HG03280 (cell line): ENCODE data around the gene FCSK.
A peak's percentile ranks its signal among the peaks of the same experiment; 100 is the strongest.
"Not testable (repeated sequence)": the region's sequence is repeated elsewhere in the genome, so short reads cannot be mapped to it uniquely, and the experiment has no call there.

Experiments
- ATAC-seq: cut with Tn5 transposase; IDR thresholded peaks from one replicate; pipeline ENCODE4 v1.9.1; 2021; ENCODE audit warnings: mild to moderate bottlenecking, moderate library complexity; ENCODE audit not compliant: unreplicated experiment

FCSK gene

DNA sequence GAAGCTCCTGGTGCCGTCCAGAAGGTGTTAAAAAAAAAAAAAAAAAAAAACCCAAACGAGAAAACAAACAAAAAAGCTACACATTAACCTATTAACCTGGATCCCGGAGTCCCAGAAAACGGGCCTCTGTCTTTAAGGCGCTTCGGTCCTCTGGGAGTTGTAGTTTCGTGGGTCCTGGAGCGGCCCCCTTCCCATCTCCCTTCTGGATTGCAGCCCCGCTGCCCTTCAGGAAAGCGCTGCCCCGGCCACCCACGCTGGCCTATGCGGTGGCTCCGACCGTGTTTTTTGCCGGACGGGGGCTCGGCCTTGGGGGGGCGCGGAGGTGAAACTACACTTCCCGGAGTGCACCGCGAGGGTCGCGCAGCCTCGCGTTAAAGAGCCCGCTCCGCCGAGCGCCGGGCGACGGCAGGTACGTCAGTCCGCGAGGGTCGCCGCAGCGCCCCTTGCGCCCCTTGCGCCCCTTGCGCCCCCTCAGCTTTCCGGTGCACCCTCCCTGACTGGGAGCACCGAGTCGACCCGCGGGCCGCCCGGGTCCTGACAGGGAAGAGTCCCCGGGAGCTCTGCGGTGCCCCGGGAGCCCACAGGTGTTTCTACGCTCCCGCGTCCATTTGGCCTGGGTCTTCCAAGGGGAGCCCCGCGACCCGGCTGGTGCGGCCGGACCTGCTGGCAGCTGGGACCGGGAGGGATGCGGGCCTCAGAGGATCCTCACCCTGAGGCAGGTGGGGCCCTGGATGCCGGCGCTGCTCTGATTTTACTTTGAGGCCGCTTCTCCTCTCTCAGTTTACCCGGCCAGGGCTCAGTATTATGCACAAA is at the start of gene FCSK:
Gene FCSK, plus strand, starts transcription at position 374 of the 813 bp plus-strand sequence. CDS start 8,596 bp downstream, outside the sequence.
- ATAC-seq = peak; percentile 91

DNA sequence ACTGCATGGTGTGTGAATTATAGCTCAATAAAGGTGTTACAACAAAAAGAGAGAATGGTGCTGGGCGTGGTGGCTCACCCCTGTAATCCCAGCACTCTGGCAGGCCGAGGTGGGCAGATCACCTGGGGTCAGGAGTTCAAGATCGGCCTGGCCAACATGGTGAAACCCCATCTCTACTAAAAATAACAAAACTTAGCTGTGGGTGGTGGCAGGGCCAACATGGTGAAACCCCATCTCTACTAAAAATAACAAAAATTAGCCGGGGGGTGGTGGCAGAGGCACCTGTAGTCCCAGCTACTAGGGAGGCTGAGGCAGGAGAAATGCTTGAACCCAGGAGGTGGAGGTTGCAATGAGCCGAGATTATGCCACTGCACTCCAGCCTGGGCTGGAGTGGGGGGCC is 48.3 kb upstream of the FCSK start:
- ATAC-seq = not testable (repeated sequence)

DNA sequence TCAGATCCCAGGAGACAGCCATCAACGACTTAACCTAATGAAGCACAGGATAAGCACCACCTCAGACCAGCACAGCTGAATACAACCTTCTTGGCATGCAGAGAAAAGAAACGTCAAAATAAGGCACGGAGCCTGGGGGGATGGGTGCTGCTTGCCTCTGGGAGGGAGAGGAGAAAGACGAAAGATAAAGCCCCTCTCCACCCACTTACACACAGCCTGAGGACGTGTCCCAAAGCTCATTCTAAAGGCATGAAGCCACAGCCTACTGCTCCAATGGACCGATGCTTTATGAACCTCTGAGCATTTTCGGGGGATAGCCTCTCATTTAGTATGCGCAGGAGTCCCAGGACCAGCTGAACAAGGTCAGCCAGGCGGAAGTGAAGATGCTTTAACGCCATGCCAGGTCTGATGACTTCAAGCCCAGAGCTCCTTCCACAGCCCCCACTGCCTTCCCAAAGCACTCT is 46.6 kb upstream of the FCSK start:
- ATAC-seq = no peak

DNA sequence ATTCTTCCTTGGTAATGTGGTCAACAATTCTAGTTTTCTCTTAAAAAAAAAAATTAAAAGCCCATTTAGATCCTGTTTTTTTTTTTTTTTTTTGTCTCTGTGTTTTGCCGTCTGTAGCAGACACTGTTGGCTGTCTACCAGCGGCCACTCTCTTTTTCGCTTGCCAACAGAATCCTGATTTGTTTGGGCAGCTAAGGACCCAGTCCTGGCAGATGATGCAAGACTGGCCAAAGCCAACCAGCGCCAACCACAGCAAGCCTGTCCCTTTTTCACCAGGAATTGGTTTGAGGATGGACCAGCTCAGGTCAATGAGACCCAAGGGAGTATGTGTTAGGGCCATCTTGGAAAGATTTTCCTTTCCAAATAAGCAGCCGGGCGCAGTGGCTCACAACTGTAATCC is 43.7 kb upstream of the FCSK start:
- ATAC-seq = no peak

DNA sequence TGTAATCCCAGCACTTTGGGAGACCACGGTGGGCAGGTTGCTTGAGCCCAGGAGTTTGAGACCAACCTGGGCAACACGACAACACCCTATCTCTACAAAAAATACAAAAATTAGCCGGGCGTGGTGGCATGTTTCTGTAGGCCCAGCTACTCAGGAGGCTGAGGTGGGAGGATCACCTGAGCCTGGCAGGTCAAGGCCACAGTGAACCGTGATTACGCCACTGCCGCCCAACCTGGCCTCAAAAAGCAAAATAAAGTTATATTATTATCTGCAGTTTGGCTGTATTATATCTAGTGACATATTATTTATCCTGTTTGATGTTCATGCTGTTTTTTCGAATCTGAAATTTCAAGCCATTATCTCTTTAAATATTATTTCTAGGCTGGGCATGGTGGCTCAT is 42.0 kb upstream of the FCSK start:
- ATAC-seq = no peak

DNA sequence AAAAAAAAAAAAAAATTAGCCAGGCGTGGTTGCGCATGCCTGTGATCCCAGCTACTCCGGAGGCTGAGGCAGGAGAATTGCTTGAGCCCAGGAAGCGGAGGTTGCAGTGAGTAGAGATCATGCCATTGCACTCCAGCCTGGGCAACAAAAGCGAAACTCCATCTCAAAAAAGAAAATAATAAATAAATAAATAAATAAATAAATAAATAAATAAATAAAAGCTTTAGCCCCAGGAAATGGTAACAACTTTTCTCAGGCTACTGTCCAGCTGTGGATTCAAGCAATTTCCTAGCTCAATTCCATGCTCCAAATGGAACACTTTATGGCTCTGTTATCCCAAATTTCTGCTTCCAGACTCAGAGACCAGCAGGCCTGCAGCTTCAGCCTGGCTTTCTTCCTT is 40.8 kb upstream of the FCSK start:
- ATAC-seq = not testable (repeated sequence)

DNA sequence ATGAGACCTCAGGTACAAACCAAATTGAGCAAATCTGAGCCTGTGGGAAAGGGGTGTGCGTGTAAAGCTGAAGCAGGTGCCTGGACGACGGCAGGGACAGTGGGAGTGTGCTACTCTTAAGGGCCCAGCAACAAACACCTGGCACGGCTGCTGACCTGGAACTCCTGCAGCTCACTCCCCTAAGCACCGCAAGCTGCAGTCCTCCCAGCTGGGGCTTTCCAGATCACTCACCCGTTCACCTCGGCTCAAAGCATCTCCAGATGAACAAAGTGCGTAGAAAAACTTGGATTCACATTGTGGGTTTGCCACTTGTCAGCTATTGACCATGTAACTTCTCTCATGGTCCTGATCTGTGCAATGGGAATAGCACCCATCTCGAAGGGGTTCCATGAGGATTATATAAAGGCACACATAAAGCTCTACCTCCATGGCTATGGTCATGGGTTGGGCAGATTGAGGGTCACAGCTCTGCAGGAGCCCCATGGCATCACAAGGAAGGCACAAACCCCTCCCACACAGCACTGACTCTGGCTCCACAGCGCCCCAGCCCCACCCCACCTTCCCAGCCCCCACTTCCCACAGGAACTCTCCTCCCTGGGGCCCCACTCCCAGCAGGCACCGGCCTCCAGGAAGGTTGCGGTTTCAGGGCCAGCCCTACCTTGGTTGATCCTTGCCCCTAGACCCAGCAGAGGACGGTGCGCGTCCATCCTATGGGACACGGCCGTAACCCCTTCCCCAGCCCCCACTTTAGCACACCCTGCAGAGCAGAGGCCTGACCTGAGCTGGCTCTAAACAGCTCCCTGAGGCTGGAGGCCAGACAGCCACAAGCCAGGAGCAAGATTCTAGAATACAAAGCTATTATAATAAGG is 37.4 kb upstream of the FCSK start:
- ATAC-seq = peak; percentile 71

DNA sequence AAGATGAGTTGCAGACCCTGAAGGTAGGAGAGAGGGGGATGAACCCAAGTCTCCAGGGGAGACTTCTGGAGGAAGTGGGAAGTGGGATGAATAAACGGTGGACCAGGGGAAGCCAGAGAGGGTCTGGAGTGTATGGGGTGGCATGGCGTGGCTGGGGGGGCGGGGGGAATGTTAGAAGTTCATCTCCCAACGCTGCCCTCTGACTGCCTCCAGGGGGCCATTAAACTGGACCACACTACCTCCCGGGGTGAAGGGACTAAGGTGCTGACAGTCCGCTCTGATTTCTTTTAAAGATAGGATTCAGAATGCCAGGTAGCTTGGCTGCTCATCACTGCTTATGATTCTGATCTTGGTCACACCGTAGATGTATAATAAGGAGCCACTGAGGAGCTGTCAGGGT is 36.7 kb upstream of the FCSK start:
- no peak for ATAC-seq

DNA sequence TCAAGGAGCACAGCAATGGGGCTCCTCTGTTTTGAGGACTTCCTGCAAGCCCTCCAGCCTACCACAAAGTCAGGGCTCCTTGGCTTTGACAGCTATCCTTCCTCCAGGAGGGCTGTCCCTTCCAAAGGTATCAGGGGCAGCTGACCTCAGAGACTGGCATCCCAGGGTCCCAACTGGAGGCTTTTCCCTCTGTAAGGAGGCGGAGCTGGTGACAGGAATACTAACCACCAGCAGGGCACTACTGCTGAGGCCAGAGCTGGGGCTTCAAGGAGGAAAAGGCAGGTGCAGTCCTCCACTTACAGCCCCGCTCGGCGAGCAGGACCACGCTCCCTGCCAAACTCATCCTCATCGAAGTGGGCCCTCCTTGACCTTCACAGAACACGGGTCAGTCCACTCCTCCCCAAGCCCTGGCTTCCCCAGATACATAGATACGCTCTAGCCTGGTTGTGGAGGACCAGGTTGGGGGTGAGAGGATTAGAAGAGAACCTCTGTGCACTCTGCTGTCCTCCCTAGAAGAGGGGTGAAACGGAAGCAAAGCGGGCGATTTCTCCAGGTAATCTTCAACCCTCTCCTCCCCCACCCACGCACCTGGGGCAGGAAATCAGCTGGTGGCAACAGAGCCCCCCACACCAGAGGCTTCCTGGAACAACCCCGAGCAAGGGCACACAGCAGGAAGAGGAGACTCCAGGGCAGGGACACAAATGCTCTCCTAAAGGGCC is 36.0 kb upstream of the FCSK start:
- ATAC-seq = no peak

DNA sequence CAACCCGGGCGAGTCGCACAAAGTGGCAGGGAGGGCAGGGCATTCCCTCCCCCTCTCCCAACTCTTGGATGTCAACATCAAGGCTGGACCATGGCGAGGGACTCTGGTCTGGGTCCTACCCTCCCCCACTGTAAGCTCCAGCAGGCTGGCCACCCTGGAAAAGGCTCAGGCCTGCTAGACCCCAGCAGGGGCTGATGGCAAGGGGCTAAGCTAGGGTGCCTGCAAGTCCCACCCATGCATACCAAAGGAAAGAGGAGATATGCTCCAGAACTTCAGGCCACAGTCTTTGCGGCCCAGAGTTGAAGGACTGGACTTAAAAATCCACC is 35.4 kb upstream of the FCSK start:
- ATAC-seq = no peak

DNA sequence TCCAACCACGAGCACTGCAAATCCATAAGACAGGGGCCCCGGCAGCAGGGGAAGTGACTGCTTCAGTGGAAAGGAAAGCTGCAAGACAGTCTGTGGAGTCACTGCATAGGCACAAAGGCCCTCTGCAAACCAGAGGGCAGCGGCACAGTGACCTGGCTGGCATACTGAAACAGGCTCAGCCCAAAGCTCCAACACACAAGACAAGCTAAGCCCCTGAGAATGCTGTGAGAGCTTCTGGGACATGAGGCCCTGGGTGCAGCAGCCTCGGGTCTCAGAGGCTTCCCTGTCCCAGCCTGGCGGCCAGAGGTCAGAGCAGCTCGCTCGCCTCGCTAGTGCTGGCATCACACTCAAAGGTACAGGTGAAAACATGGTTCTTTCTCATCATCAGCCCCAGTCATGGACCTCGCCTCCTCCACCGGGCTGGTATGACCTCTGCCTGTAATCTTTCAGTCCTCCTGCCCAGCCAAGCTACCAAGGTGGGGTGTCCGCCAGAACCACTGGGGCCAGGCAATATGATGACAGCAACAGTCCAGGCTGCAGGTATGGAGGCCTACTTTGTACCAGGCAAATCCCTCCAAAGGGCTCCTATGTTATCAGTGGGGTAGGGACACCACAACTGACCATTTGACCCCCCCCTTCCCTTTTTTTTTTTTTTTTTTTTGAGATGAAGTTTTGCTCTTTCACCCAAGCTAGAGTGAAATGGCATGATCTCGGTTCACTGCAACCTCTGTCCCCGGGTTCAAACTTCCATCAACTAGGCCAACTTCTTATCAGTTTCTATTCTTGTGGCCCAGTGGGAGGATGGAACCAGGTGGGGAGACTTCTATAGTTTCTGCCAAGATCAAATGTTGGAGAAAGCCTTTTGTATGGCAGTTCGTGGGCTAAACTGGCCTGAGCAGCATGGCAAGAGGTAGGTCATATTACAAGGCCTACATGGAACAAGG is 34.7 kb upstream of the FCSK start:
- no peak for ATAC-seq

DNA sequence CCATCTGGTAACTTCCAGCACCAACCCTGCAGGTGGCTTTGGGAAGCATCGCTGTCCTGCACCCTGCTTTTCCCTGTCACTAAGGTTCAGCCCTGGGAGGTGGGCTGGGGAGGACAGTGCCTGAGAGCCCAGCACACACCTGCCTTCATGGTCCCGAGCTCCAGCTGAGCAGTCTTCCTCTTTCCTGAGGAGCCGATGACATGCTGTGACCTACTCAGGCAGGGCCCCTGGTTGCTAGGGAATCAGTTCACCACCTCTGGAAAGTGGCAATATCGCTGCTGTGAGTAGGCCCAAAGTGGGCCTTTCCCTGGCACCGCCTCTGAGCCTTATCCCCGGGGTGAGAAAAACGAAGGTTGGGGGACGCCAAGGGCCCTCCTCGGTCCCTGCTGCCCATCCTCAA is 33.4 kb upstream of the FCSK start:
- ATAC-seq = no peak

DNA sequence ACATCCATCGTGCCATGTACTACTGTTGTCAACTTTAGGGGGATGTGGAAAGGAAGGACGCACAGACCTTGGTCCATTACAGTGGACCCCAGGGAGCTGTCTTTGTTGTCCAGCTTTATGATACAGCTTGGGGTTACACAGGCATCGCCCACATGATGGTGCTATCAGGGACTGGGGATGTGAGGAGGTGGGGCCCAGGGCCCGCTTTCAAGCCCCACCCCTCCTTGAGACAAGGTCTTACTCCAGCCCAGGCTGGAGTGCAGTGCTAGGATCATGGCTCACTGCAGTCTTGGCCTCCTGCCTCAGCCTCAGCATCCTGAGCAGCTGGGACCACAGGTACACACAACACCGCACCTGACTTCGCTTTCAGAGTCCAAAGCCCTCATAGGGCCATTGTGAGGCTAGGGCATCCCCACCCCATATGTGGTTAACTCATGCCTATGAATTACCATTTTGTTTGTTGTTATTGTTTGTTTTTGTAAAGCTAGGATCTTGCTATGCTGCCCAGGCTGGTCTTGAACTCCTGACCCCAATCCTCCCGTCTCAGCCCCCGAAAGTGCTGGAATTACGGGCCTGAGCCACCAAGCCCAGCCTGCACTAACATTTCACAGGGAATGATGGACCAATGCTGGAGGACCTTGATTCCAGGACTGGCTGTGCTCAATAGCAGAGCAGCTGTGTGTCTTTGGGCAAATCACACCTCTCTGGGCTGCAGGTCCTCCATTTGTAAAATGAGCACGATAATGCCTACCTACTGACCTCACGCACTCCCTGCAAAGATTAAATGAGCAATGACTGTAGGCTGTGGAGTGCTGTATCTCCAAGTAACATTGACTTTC is 32.7 kb upstream of the FCSK start:
- ATAC-seq = no peak

DNA sequence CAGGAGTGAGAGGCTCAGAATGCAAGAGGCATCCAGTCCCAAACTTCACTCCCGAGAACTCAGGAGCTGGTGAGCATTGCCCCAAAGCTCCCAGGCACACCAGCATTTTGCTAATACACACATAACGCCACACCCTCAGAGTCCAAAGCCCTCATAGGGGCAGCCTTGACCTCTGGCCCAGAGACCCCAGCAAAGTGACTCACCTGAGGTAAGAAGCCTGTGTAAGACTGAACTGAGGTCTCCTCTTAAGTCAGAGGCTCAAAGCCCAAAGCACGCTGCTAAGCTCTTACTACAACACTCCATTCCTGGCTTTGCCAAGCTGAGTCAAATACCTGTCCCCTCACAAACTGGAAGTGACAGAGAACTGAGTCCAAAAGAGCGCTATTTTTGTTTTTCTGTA is 31.9 kb upstream of the FCSK start:
- ATAC-seq = no peak

DNA sequence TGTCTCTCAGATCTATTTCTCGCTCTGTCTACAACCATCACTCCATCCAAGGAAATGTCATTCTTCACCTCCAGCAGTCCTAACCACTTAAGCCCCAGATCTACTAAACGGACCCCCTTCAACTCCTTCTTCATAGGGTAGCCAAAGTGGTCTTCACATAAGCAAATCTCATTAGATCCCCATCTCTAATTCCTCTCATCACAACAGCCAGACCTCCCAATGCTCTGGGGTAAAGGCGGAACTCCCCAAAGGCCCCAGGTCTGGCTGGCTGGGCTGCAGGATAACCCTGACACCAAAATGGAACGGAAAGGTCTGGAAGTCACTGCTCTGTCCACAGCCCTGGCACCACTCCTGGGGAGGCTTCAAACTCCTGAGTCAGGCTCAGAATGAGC is 26.6 kb upstream of the FCSK start:
- no peak for ATAC-seq

DNA sequence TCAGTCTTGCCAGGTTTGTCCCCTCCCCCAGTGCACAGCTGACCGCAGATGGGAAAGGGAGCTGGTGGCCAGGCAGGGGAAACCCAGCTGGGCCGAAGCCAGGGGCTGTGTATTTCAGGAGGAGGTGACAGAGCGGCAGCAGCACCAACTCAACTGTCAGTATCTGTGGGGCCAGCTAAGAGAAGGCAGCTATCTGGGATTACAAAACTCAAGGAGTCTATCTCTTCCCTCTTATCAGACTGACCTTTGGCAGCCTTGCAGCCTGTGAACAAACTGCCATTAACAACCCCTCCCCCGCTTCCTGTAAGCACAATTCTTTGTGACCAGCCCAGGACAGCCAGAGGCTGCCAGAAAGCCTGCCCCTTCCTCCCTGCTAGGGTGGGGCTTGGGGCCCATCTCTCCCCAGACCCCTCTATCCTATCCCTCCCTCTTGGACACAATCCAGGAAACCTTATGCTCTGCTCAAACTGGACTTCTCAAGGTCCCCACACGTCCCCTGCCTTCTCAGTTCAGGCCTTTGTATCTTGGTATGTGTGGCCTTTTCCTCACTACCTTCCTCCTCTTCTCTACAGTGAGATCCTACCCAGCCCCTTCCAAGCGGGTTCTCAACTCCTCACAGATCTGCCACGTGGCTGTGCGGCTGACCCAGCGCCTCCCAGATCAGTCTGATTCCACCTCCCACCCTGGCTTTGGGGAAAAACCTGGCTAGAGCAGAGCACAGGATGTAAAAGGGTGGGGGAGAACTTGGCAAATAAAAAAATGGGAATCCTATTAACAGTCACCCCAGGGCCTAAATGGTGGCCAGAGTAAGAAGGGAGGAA is 26.0 kb upstream of the FCSK start:
- peak; percentile 30 for ATAC-seq

DNA sequence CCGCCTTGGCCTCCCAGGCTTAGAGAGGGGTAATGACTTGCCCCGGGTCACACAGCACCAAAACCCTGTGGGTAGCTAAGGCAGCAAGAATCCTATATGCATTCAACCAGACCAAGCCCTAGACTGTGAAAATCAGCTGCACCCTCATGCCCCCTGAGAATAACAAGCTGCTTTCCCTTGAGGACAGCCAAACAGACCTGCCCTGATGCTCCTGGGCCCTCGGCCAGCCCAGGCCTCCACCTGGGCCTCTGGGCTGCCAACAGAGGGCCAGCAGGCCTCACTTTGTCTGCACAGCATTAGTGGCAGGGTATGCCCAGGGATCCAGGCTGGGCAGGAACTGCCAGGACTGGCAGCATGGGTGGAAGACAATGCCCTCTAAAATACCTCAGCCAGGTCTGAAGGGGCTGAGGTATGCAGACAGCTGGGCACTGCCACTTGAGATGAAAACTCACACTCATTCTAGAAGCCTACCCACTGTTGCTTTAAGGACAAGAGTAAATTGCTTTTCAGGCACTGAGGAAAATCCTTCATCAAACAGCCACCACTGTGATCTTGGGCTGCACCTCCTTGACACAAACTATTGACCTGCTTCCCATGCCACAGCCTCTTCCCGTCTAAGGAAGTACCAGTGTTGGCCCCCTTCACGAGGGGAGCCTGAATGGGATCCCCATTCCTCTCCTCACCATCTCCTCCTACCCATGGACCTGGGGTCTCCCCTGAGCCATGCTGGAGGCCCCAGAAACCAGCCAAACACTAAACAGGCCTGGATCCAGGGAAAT is 24.3 kb upstream of the FCSK start:
- ATAC-seq = peak; percentile 3
